KBM-7 (cell line): Measurements from ENCODE around the gene NTSR1.

Experiments used
- DNase-seq: peaks from one replicate; pipeline ENCODE4 v3.0.0-alpha.2; 2015
- in situ Hi-C: fragments of 300-500 bp; cut with MboI; formaldehyde crosslinking; loops from 2 replicates; pipeline ENCODE4 v1.14.3; 2020; ENCODE audit warnings: low sequenced_read_pairs, low pct_unique_long_range_greater_than_20kb, mixed read lengths

The NTSR1 gene

DNA sequence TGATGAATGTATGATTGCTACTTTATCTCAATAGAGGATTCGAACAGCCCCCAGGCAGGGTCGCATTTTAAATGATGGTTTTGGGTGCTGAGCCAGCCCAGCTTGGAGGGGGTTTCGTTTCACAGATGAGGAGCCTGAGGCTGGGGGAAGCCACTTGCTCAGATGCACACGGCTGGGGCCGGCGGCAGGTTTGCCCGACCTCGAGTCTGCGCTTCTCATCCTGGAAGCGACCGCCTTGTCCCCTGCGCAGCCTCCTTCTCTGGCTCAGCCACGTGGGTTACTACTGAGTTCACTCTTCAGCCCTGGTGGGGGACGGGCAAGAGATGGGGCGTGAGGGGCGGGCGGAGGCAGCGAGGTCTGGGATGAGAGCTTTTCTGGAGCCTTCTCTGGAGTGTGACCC lies 25.3 kb downstream of the NTSR1 start:
- DNase-seq = no peak
- in situ Hi-C loops = no loop called here

DNA sequence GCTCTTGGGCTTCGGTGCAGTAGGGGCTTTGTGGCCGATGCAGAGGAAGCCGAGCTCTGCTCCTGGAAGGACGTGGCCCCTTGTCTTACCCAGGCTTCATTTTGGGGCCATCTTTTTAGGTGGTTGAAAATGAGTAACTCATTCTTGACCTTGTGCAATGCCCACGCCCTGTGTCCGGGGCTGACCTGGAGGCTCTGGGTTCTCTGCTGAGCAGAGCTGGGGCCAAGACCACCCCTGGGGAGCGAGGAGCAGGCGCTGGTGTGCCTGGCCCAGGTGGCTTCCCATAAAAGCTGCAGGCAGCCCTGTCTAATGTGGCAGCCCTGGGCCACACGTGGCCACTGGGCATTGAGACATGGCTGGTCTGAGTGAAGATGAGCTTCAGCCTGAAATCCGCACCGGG lies 25.7 kb downstream of the NTSR1 start:
- in situ Hi-C loops = no loop called here
- no peak for DNase-seq

DNA sequence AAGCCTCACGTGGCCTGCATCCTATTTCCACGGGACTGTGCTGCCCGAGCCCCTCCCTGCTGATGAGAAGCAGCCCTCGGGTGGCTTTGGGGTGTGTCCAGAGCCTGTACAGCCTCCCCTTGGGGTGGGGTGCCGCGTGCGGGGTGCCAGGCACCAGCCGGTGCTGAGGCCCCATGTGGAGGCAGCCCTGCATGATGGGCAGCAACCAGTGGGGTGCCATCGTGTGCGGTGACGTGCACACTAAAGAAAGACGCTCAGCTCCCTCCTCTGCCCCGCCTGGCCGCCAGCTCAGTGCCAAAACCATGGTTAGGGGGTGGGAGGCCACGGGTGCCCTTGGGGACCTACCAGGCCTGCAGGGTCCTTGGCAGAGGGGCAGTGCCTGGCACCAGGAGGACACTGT lies 26.2 kb downstream of the NTSR1 start:
- DNase-seq = no peak
- in situ Hi-C loops = no loop called here

GRCh38 chr20:62735331-62735821 lies 26.7 kb downstream of the NTSR1 start:
- DNase-seq = no peak
- in situ Hi-C loops = no loop called here

DNA sequence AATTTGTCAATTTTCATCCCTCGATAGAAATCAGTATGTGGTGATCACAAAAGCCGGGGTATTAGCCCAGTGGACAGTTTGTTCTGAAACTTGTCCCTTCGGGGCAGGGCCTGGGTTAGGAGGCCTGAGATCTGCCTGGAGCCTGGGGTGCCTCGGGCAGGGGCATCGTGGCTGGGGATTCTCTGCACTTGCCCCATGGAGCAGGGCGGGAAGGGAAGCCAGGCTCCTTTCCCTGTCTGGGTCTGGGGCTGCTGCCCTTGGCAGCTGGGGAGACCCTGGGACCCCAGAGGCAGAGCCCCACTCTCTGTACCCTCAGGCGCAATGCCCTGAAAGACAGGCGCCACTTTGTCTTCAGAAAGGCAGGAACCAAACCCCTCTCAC lies 27.4 kb downstream of the NTSR1 start:
- DNase-seq = no peak
- in situ Hi-C loops = no loop called here

DNA sequence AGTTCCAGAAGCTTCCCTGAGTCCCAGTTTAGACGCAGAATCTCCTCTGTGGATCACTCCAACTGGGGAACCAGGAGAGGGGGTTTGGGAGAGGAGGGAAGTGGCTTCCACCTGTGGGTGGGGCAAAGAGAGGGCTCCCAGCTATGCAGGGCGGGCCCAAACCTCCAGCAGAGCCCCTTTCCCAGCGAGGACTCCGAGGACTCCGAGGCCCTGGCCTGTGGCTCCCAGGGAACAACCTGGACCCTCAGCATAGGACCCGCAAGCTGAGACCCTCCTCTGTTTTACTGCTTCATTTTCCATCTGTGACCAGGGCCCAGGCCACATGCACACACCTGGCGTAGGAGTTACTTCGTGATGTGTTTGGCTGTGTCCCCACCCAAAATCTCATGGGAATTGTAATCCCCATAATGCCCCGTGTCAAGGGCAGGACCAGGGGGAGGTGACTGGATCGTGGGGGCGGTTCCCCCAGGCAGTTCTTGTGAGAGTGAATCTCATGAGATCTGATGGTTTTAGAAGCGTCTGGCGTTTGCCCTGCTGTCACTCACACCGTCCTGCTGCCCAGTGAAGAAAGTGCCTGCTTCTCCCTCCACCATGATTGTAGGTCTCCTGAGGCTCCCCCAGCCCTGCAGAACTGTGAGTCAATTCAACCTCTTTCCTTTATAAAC lies 27.9 kb downstream of the NTSR1 start:
- in situ Hi-C loops = no loop called here

GRCh38 chr20:62737271-62737811 lies 28.7 kb downstream of the NTSR1 start:
- DNase-seq = no peak
- in situ Hi-C loops = no loop called here

More for the DNA sequence above, 27.9 kb downstream of the NTSR1 start:
- DNase-seq = no peak

GRCh38 chr20:62738025-62738881 lies 29.6 kb downstream of the NTSR1 start:
- DNase-seq = no peak
- in situ Hi-C loops = no loop called here

- DNase-seq = no peak
- in situ Hi-C loops = no loop called here
Measured at GRCh38 chr20:62739067-62739466, 30.4 kb downstream of the NTSR1 start.

DNA sequence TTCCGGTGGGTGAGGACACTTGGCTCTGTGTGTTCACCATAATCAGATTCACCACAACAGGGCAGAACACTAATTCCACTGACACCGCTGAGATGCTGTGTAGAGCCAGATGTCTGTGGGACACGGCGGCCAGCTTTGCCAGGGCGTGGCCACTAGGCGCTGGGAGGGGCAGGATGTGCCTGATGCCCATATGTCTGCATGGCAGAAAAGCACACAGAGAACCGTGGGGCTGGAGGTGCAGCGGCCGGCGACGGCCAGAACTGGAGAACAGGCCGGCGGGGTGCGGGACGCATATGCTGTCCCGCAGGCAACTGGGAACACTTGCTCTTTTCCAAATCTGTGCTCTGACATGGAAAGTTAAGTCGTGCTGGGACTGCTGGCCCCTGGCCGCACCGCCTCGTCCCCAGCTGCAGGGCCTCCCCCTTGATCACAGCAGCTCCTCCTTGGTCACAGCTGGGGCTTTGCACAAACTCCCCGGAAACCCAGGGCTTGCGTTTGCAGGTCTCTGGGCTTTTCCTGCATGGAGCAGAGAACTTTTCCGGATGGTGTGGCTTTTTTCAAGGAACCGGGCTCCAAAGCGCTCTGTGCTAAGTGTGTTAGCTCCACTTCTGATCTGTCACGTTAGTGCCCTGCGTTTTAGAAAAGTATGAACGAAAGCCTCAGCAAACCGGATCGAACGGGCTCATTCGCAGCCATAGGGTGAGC lies 31.1 kb downstream of the NTSR1 start:
- in situ Hi-C loops = no loop called here
- DNase-seq = peak; percentile 21

GRCh38 chr20:62740286-62741141 lies 31.9 kb downstream of the NTSR1 start:
- in situ Hi-C loops = no loop called here
- DNase-seq = peak; percentile 71

DNA sequence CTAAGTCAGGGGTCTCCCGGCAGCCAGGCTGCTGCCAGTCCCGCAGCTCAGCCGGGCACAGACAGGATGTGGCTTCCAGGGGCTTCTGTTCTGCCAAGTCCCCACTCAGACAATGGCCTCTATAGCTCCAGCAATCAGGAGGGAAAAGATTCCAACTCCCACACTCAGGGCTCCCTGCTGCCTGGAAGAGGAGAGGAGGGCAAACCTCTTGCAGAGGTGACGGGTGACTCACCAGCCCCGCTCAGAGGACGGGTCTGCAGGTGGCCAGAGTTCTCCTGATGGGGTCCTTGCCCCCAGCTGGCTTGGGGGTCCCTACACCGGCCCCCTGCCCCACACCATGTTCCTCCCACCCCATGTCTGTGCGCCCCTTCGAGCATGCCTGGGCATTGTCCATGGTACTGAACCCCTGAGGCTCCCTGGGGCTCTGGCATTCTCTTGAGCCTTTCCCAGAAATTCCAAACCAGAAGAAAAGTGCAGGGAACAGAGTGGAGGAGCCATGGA lies 32.6 kb downstream of the NTSR1 start:
- no peak for DNase-seq
- in situ Hi-C loops = no loop called here

DNA sequence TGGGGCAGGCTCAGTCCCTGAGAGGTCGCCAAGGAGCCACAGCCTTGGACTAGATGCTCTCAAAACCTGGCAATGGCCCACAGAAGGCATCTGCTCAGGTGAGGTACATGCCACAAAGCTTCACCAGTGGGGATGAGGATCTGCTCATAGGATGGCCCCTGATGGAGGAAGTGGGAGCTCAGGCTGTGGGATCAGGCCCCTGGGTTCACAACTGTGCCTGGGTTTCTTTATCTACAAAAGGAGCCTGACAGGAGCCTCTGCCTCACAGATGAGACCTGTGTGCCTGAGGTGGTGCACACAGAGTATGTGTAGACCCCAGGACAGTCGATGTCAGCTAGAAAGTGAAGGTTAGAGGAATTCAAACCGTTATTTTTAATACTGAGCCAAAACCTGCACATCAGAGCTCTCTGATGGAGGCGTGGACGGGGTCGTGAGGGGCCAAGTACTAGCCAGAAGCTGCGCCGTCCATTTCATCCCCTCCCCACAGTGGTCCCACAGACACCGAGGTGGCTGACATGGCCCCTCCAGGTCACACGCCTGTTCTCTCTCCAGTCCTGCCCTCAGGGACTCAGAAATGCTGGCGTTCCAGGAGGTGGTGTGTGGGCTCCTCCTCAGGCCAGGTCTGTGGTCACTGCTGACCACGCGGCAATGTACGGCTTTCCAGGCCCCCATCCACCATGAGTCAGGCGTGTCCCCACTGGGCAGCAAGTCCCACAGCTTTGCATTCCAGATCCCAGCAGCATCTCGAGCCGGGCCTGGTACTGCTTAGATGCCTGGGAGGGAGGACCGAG lies 33.3 kb downstream of the NTSR1 start:
- DNase-seq = no peak

GRCh38 chr20:62742550-62742949 lies 33.9 kb downstream of the NTSR1 start:
- no peak for DNase-seq
- in situ Hi-C loops = no loop called here

More for the DNA sequence above, 33.3 kb downstream of the NTSR1 start:
- in situ Hi-C loops = no loop called here

GRCh38 chr20:62742979-62743776 lies 34.5 kb downstream of the NTSR1 start:
- in situ Hi-C loops = no loop called here
- DNase-seq = no peak

GRCh38 chr20:62743777-62744317 lies 35.2 kb downstream of the NTSR1 start:
- in situ Hi-C loops = no loop called here
- no peak for DNase-seq

DNA sequence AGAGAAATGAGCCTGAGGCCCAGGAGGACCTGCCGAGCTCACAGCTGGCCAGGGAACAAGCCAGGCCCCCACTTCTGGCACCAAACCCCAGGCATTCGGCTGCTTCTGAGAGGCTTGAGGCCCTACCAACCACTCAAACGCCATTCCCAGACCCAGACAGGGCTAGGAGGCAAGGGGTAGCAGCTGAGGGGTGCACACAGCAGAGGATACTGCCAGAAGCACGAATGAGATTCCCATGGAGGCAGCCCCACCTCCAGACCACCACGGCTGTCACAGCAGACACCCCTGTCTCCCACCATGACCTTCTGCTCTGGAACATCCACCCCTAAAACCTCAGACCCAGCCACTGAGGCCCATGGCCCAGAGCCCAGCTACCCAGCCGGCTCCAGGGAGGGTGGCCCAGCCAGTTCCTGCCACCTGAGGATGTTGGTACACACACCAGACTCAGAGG lies 36.1 kb downstream of the NTSR1 start:
- DNase-seq = no peak
- in situ Hi-C loops = no loop called here
